Left cardiac atrium (tissue), 4 donors: Measurements from ENCODE around the gene SPO11. TPM values are rescaled to one million over a fixed set of nuclear protein-coding genes. Genes with fewer than 3 reads are reported as not detected.
"Not testable (repeated sequence)": the region's sequence is repeated elsewhere in the genome, so short reads cannot be mapped to it uniquely, and the experiment has no call there.

Source experiments
- ATAC-seq, 2 donors: fragments of 200-7000 bp; cut with Tn5 transposase; one replicate each; pipeline ENCODE4 v1.9.1; 2020; ENCODE audit warnings: mild to moderate bottlenecking in 2 of 2, moderate library complexity in 2 of 2
- DNase-seq: peaks from one replicate; pipeline ENCODE4 v3.0.0-alpha.2; 2020
- intact Hi-C, 2 donors: fragments of 100-400 bp; cut with DNase I; formaldehyde crosslinking; loops; one replicate each; pipeline versions ENCODE4 v1.14.1 to v1.15.1; 2022 to 2023
- total RNA-seq, 2 donors: library from RNA; stranded (reverse); fragmentation: NEBNext Ultra II Directional; extraction: Animal tissue kit (Norgen Biotek cat#: 25700); gene quantifications; one replicate each; pipeline ENCODE4 v1.2.1, GENCODE V29; 2021
- donor health status: DM: no; HTN: yes; CAD: no.
- donor health status: DM: no; HTN: yes; CAD: no; lungs with severe emphysema.
- donor health status: DM: yes; HTN: yes; CAD: no.
- donor health status: Dilated cardiomyopathy.

The SPO11 gene
- total RNA-seq, 2 donors from 2014 or later: not detected

DNA sequence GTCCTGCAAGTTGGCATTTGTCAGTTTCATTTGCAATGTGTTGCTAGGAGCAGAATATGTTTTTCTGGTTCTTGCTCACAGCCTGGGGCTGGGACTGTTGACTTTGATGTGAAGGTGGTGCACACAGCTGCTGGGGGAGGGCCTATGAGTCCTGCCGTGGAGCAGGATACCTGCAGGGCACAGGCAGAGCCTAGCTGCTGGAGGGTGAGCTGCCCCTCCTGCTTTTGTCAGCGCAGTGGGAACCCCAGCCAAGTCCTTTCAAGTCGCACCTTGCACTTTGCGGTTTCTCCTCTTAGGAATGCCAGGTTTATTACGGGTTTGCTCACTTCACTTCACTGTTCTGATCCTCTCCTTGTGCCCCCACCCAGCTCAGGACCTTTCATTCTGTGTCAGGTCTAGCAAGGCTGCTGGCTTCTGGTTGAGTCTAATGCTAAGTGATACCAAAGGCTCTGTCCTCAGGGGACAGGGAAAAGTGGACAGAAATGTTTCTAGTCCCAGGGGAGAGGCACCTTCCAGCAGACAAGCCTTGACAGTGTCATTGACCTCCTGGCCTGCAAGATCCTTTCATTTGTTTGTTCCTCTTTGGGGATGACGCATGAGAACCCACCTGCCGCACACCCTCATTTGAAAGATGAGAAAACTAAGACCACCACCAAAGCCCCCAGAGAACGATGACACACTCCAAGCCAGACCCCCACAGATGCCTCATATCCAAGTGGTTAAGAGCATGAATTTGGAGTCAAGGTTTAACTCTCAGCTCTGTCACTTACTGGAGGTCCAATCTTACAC, 2.7 kb upstream of the SPO11 start:
- DNase-seq: no peak
- no peak for ATAC-seq
- intact Hi-C loops: no loop called here

DNA sequence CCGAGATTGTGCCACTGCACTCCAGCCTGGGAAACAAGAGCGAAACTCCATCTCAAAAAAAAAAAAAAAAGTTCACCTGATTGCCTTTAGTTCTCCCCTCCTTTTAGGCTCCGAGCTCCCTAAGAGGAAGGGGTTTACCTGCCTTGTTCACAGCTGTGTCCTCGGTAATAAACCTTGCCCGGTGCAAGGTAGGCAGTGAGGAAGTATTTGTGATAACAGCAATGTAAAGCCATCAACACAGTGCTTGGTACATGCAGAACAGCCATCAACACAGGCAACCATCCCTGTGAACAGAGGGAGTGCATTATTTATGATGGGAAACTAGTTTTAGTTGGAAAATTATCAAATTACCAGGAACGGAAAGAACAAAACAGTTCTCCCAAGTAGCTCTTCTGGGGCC, 1.8 kb upstream of the SPO11 start:
- ATAC-seq (no peak), DNase-seq (no peak)
- intact Hi-C loops: no loop called here

DNA sequence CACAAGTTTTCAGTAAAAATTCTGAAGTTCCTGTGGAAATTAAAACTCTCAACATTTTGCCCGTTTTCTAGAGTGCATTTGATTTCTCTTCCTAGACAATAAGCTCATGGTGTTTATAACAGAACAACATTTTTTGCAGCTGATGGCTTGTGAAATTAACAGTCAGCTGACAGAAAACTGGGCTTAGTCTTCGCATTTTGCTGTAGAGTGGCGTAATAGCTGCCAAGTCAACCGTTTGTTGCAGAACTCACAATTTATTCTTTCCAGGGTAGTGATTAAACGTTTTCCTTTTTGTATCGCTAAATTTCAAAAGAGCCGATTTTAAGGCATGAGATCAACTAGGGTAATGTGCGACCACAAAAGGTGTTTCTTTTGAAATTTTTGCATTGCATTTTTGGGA, 1.4 kb downstream of the SPO11 start:
- intact Hi-C loops: loop anchor here (5.0 kb wide), 1 partner anchor 239 kb away; no protein-coding TSS in a partner anchor
- DNase-seq (no peak), ATAC-seq (no peak)

DNA sequence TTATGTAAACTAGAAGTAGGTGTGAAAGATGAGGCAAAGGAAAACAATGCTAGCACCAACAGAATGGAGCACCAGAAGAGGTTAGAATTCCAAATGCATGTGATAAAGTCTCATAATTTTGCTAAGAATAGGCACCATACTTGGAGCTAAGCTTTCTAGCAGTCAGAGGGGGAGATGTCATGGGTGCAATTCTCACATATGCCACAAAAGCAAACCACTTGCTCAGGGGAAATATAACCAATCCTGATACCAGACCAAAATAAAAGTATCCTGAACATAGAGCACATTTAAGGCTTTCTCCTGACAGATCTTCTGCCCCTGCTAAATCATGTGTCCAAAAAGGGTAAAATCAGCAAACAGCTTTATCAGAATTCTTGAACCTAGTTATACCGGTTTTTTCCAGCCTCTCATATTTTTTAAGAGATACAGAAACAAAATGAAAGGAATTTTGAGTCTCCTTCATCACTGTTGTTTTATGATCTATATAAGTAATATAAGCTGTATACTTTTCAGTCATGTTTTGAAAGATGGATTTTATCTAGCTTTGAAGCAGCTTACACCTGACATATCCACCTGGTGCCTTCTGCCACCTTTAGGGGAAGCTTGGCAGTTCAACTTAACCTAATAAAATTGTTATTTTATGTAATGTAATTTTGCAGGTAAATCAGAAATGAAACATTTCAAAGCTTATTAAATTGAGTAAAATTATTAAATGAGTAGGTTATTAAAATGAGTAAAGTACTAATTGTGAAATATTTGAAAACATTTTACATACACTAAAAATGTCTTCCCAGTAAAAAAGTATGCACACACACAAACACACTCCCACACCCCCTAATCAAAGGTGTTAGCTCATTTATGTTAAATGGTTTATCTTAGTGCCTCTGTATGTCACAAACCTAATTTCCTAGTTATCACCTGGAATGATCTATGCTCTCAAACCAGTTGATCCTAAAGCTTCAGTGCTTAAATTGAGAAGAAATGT, 2.8 kb downstream of the SPO11 start:
- ATAC-seq (no peak), DNase-seq (no peak)
- intact Hi-C loops: loop anchor here (5.0 kb wide), 1 partner anchor 240 kb away; no protein-coding TSS in a partner anchor

DNA sequence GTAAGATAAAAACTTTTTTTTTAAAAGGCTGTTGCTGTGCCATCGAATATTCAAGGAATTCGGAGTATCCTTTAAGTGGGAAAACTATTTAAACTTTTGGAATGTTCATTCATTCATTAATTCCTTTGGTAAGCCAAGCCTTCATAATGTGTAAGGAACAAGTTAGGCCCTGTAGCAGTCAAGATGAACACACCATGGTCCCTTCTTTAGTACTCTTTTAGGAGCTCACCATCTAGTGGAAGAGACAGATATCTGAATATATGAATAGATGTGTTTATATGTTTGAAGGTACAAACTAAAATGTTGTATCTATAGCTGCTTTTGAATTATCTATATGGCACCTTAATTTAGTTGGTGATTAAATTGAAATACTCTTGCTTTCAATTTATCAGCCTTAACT, 5.8 kb downstream of the SPO11 start:
- DNase-seq (no peak), ATAC-seq (no peak)
- intact Hi-C loops: no loop called here

DNA sequence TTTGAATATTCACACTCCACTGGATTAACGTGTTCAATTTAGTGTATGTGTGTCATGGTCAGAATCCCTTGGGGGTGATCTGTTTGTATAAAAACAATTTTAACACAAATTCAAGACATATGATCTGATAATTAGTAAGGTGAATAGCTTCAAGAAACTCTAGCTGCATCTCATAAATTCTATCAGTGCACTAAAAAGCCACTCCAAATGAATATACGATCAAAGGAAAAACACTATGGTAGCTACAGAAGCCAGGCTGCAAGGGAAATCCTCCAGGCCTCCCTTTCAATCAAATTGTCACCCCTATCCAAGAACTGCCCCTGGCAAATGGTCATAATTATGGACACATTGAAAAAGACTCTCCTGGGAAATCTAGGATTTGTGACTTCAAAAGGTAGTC, 12.1 kb downstream of the SPO11 start:
- ATAC-seq (no peak), DNase-seq (no peak)
- intact Hi-C loops: loop anchor here in 1 of 2 donors (5.0 kb wide), 1 partner anchor 794 kb away; no protein-coding TSS in a partner anchor

DNA sequence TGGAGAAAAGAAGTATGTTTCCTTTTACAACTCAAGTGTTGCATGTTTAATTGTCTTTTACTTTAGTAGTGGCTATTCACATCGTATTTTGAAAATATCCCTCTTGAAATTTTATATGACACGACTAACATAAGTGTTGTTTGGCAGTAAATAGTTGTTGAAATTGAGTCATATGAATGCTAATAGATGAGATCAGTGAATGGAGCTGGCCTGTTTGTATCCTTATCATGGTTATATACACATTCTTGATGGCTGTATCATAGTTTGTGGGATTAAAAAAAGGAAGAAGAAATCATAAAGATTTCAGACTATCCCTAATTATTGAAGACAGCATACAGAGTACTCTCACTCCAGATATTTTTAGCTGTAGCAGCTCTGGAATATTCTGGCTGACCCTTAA, 13.2 kb downstream of the SPO11 start:
- ATAC-seq (no peak), DNase-seq (no peak)
- intact Hi-C loops: loop anchor here in 1 of 2 donors (5.0 kb wide), 1 partner anchor 796 kb away; no protein-coding TSS in a partner anchor

DNA sequence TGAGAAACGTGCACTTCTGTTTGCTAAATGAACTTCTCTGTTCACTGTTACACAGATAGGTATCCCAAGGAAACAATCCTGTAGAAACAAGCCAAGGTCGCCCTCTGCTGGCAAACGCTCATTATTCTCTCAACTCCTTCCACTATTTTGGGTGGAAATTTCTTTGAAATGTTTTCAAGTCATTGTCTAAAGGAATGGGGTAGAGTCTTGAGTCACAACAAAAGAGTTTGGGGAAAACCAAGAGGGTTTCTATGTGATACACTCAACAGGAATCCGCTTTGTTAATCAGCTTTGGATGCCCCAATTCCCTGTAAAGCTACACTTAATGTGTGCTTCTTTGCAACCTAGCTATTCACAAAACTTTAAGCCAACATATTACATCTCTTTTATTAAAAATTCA, 16.9 kb downstream of the SPO11 start:
- ATAC-seq (peak; percentile 45 to 58), DNase-seq (peak; percentile 78)
- intact Hi-C loops: loop anchor here (1.0 to 5.0 kb wide), 2 partner anchors 254 to 257 kb away; no protein-coding TSS in a partner anchor

DNA sequence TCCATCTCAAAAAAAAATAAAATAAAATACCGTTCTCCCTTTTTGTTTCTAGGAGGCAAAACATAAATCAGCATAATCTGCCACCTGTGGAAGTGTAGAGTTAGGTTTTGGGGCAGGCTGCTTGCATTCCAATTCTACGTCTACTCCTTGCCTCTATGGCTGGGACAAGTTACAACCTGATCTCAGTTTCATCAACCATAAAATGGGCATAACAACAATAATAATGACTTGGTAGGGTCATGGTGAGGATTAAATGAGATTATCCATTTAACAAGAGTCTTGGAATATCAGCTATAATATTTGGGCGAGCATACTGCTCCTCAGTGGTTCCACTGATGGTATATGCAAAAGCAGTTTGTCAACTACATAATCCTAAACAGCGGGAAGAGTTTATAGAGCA, 17.8 kb downstream of the SPO11 start:
- intact Hi-C loops: loop anchor here in 1 of 2 donors (5.0 kb wide), 1 partner anchor 255 kb away; no protein-coding TSS in a partner anchor
- DNase-seq (no peak), ATAC-seq (no peak)

DNA sequence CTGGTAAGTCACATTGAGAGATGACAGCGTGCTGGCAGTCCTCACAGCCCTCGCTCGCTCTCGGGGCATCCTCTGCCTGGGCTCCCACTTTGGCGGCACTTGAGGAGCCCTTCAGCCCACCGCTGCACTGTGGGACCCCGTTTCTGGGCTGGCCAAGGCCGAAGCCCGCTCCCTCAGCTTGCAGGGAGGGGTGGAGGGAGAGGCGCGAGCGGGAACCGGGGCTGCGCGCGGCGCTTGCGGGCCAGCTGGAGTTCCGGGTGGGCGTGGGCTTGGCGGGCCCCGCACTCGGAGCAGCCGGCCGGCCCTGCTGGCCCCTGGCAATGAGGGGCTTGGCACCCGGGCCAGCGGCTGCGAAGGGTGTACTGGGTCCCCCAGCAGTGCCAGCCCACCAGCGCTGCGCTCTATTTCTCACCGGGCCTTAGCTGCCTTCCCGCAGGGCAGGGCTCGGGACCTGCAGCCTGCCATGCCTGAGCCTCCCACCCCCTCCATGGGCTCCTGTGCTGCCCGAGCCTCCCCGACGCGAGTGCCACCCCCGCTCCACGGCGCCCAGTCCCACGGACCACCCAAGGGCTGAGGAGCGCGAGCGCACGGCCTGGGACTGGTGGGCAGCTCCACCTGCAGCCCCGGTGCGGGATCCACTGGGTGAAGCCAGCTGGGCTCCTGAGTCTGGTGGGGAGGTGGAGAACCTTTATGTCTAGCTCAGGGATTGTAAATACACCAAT, 18.8 kb downstream of the SPO11 start:
- DNase-seq, ATAC-seq: not testable (repeated sequence)
- intact Hi-C loops: loop anchor here in 1 of 2 donors (5.0 kb wide), 1 partner anchor 256 kb away; no protein-coding TSS in a partner anchor

DNA sequence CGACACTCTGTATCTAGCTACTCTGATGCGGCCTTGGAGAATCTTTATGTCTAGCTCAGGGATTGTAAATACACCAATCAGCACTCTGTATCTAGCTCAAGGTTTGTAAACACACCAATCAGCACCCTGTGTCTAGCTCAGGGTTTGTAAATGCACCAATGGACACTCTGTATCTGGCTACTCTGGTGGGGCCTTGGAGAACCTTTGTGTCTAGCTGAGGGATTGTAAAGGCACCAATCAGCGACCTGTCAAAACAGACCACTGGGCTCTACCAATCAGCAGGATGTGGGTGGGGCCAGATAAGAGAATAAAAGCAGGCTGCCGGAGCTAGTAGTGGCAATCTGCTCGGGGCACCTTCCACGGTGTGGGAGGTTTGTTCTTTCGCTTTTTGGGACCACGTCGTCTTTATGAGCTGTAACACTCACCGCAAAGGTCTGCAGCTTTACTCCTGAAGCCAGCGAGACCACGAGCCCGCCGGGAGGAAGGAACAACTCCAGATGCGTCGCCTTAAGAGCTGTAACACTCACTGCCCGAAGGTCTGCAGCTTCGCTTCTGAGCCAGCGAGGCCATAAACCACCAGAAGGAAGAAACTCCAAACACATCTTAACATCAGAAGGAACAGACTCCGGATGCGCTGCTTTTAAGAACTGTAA, 19.4 kb downstream of the SPO11 start:
- intact Hi-C loops: loop anchor here in 1 of 2 donors (5.0 kb wide), 1 partner anchor 257 kb away; no protein-coding TSS in a partner anchor
- not testable (repeated sequence) for ATAC-seq, DNase-seq

DNA sequence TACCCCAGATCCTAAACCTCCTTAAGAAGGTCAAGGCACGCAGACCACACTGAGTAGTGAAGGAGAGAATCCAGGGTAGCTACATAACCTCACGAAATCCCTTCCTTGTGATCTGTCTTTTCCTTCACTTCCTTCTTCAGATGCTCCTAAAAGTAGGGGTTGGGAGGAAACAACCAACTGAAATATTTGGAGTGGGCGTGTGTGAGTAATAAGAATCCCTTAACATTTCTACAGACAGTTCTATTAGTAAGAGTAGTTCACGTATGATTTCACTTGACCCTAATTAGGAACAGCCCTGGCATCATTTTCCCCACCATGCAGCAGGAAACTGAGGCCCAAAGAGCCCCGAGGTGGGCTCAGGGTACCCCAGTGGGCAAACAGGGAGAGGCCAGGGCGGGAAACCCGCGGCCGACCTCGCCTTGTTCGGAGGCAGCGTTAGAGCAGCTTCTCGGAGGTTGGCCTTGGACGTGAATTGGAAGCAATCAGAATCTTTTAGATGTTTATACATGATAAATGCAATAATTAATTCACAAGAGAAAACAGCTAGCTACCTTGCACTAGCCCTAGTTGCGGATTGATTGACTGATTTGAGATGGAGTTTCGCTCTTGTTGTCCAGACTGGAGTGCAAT, 20.6 kb downstream of the SPO11 start:
- ATAC-seq: no peak
- no peak for DNase-seq
- intact Hi-C loops: no loop called here

DNA sequence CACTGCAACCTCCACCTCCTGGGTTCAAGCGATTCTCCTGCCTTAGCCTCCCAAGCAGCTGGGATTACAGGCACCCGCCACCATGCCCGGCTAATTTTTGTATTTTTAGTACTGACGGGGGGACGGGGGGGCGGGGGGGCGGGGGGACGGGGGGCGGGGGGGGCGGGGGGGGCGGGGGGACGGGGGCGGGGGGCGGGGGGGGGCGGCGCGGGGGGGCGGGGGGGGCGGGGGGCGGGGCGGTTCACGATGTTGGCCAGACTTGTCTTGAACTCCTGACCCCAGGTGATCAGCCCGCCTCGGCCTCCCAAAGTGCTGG, 21.1 kb downstream of the SPO11 start:
- intact Hi-C loops, DNase-seq, ATAC-seq: not testable (repeated sequence)

DNA sequence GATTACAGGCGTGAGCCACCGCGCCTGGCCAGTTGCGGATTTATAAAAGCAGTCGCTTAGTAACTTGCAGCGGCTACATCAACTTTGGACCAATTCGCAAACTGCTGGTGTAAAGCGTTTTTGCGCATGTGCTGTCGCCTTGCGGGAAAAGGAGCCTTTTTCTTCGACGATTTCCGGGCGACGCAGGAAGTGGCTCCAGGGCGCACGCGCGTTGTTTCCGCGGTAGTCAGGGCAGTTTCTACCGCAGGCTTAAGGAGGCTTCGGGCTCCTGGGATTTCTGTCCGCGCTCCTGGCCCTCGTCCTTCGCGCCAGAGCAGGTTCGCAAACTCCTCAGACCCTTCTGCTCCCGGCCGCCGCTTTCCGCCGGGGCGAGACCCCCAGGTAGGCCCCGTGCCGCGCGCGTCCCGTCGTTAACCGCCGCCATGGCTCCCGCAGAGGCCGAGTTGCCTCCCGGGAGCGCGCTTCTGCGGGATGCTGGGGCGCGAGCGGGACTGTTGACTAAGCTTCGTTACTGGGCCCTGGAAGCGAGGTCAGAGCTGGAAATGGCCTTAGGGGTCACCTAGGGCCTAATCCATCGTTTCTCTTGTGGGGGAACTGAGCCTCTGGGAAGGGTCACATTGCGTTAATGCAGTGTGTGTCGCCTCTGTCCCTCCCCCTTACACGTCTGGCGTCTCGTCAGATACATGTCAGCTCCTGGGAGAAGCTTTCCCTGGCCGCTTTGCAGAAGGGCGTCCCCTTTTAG, 21.6 kb downstream of the SPO11 start, which contains the start of gene RAE1:
Gene RAE1, plus strand, starts transcription at position 214 of the 742 bp plus-strand sequence. CDS start 2,784 bp downstream, outside the sequence.
- intact Hi-C loops: no loop called here
- ATAC-seq: peak; percentile 91 to 92
- peak; percentile 95 for DNase-seq

DNA sequence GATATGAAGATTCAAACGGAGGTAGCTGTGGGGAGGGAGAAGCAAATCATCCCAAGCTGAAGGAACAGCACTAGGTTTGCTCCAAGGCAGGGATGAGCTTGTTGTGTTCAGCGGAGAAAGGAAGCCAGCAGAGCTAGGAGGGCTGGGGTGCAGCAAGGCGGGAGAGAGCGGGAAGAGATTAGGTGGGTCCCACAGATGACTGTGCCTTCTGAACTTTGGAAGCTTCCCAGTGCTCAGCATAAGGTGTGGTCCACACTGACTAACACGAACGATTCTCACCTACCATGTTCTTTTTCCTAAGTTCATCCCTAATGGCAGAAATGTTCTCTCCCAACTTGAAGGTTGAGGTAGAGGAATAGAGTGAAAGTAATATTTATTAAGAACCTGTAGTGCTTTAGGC, 22.7 kb downstream of the SPO11 start:
- ATAC-seq: no peak
- intact Hi-C loops: no loop called here
- no peak for DNase-seq

DNA sequence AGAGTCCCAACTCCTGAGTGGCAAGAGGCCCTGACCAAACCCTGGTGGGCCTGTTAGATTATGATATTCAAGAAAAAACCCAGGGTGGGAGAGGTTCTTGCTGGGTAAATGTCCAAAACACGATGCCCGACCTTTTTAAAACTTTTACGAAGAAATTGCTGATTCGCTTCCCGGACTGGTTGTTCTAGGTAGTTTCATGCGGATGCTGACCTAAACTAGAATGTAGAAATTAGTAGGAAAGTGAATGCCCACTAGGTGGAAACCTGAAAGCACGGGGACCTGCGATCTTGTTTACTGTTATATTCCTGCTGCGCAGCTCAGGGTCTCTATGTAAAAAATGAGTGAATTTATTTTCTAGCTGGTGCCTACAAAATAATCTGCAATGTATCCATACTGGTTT, 23.7 kb downstream of the SPO11 start:
- ATAC-seq (no peak), DNase-seq (no peak)
- intact Hi-C loops: no loop called here

DNA sequence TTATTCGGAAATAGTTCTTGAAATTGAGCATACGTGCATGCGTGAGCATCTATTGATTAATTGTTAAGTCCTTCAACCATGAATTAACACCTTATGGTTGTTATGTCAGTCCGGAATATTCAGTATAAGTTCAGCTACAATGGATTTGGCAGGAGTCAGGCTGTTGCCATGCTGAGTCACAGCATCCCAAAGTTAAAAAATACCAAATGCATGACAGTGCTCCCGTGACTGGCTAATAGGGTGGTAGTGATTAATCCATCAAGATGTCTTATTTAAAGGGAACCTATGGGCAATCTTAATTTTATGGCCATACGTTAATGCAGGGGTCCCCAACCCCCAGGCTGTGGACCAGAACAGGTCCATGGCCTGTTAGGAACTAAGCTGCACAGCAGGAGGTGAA, 31.9 kb downstream of the SPO11 start:
- no peak for DNase-seq
- intact Hi-C loops: no loop called here
- ATAC-seq: peak in 1 of 2 donors; percentile 65
